H1 (cell line): Measurements from ENCODE around the gene TEAD1. TPM values are rescaled to one million over a fixed set of nuclear protein-coding genes. Genes with fewer than 3 reads are reported as not detected.

Experiments
- CTCF ChIA-PET: fragments of 300-600 bp; sonication (Branson Sonifier 250); formaldehyde crosslinking; loops from one replicate; lab custom pipeline; 2021; ENCODE audit not compliant: partially characterized antibody; lab: Charles Lee
- POLR2A ChIA-PET: fragments of 300-600 bp; sonication (Branson Sonifier 250); formaldehyde crosslinking; loops from one replicate; lab custom pipeline; 2021; ENCODE audit warnings: inconsistent platforms; ENCODE audit not compliant: partially characterized antibody; lab: Charles Lee
- DNase-seq, 2 experiments: peaks; one replicate each; pipeline versions ENCODE4 v3.0.0 to v3.0.0-alpha.2; 2010 to 2022; ENCODE audit warnings: low spot score in 2 of 2, low read depth in 1 of 2, mixed read lengths in 1 of 2
- FAIRE-seq: peaks from 2 replicates; lab custom pipeline; 2011; peaks lifted over from hg19 to GRCh38; lab: Jason Lieb, UNC
- H2AFZ ChIP-seq: 2 replicates; pipeline ENCODE4 v1.8.1; 2012; ENCODE audit warnings: low read length, inconsistent platforms
- H2AK5ac ChIP-seq: 2 replicates; pipeline ENCODE4 v1.6.1; 2013; ENCODE audit warnings: low read depth, low read length
- H2BK120ac ChIP-seq: replicated peaks from 2 replicates; pipeline ENCODE3; 2013; ENCODE audit warnings: low read depth, low read length, inconsistent platforms
- H2BK12ac ChIP-seq: 2 replicates; pipeline ENCODE4 v1.6.1; 2013; ENCODE audit warnings: low read depth, low read length
- H2BK15ac ChIP-seq: 2 replicates; pipeline ENCODE4 v1.6.1; 2013; ENCODE audit warnings: low read length
- H2BK20ac ChIP-seq: 2 replicates; pipeline ENCODE4 v1.6.1; 2013; ENCODE audit warnings: low read length
- H2BK5ac ChIP-seq: 2 replicates; pipeline ENCODE4 v1.6.1; 2013; ENCODE audit warnings: low read depth, low read length
- H3K14ac ChIP-seq: 2 replicates; pipeline ENCODE4 v1.6.1; 2013; ENCODE audit warnings: inconsistent platforms; ENCODE audit not compliant: insufficient read length
- H3K18ac ChIP-seq: 2 replicates; pipeline ENCODE4 v1.6.1; 2013; ENCODE audit warnings: low read length; ENCODE audit errors: extremely low read depth
- H3K23ac ChIP-seq: 2 replicates; pipeline ENCODE4 v1.6.1; 2013; ENCODE audit warnings: inconsistent platforms; ENCODE audit not compliant: insufficient read length
- H3K23me2 ChIP-seq: 2 replicates; pipeline ENCODE4 v1.6.1; 2013; ENCODE audit warnings: low read depth, low read length
- H3K27ac ChIP-seq: 2 replicates; pipeline ENCODE4 v1.6.1; 2011; ENCODE audit warnings: low read depth, low read length, inconsistent platforms
- H3K27me3 ChIP-seq, 4 experiments: replicated peaks in 1 of 4; 1 replicate in 1 of 4; 2 replicates in 3 of 4; pipeline versions ENCODE4 v1.6.1 to v1.8.1; 2011 to 2013; ENCODE audit warnings: low read length in 3 of 4, mild to moderate bottlenecking in 3 of 4, inconsistent platforms in 2 of 4, mixed read lengths in 2 of 4, moderate library complexity in 1 of 4; ENCODE audit not compliant: control insufficient read depth in 3 of 4, insufficient read depth in 3 of 4; ENCODE audit errors: extremely low read depth in 1 of 4
- H3K36me3 ChIP-seq, 4 experiments: 2 replicates each; pipeline versions ENCODE4 v1.6.1 to v1.8.1; 2011 to 2013; ENCODE audit warnings: mild to moderate bottlenecking in 4 of 4, low read length in 3 of 4, moderate library complexity in 2 of 4, control low read depth in 1 of 4, inconsistent platforms in 1 of 4; ENCODE audit not compliant: insufficient read depth in 4 of 4, control insufficient read depth in 2 of 4
- H3K4ac ChIP-seq: replicated peaks from 2 replicates; pipeline ENCODE3; 2013; ENCODE audit warnings: low read length, low read depth, mixed read lengths, inconsistent platforms; ENCODE audit not compliant: insufficient read length
- H3K4me1 ChIP-seq, 4 experiments: replicated peaks in 1 of 4; 1 replicate in 1 of 4; 2 replicates in 3 of 4; pipeline versions ENCODE4 v1.6.1 to v1.8.1; 2011 to 2013; ENCODE audit warnings: low read length in 3 of 4, inconsistent platforms in 2 of 4, mixed read lengths in 1 of 4; ENCODE audit not compliant: insufficient read depth in 4 of 4, control insufficient read depth in 3 of 4
- H3K4me2 ChIP-seq, 2 experiments: 2 replicates each; pipeline versions ENCODE4 v1.6.1 to v1.8.1; 2011 to 2013; ENCODE audit warnings: low read depth in 2 of 2, low read length in 2 of 2, control low read depth in 1 of 2, inconsistent platforms in 1 of 2, mild to moderate bottlenecking in 1 of 2; ENCODE audit not compliant: insufficient read depth in 1 of 2
- H3K4me3 ChIP-seq, 4 experiments: fragments of 200-600, 300-600 bp in 1 of 4; sonication (generic), shearing (Covaris generic), sonication (Bioruptor Twin) in 1 of 4; 2 replicates each; pipeline versions ENCODE4 v1.5.1 to v1.8.1; 2011 to 2016; ENCODE audit warnings: low read length in 4 of 4, low read depth in 3 of 4, control low read depth in 2 of 4, inconsistent platforms in 2 of 4, mild to moderate bottlenecking in 2 of 4, mixed read lengths in 1 of 4, moderate library complexity in 1 of 4; ENCODE audit not compliant: insufficient read depth in 2 of 4; ENCODE audit errors: extremely low read depth in 1 of 4
- H3K56ac ChIP-seq: replicated peaks from 2 replicates; pipeline ENCODE3; 2013; ENCODE audit warnings: low read depth, mild to moderate bottlenecking, mixed read lengths, low read length, inconsistent platforms; ENCODE audit not compliant: insufficient read length
- H3K79me1 ChIP-seq: 2 replicates; pipeline ENCODE4 v1.6.1; 2013; ENCODE audit warnings: low read depth, low read length, control low read depth
- H3K79me2 ChIP-seq, 2 experiments: 2 replicates each; pipeline versions ENCODE4 v1.6.1 to v1.8.1; 2012 to 2013; ENCODE audit warnings: low read length in 2 of 2, mild to moderate bottlenecking in 2 of 2, inconsistent platforms in 1 of 2; ENCODE audit not compliant: insufficient read depth in 2 of 2, control insufficient read depth in 1 of 2
- H3K9ac ChIP-seq, 4 experiments: replicated peaks in 1 of 4; 1 replicate in 1 of 4; 2 replicates in 3 of 4; pipeline versions ENCODE4 v1.6.1 to v1.8.1; 2011 to 2013; ENCODE audit warnings: low read depth in 3 of 4, low read length in 3 of 4, control low read depth in 2 of 4, mild to moderate bottlenecking in 2 of 4, moderate library complexity in 2 of 4, inconsistent platforms in 1 of 4; ENCODE audit errors: extremely low read depth in 1 of 4
- H3K9me3 ChIP-seq, 2 experiments: 2 replicates each; pipeline versions ENCODE4 v1.6.1 to v1.8.1; 2012 to 2013; ENCODE audit warnings: mild to moderate bottlenecking in 2 of 2, moderate library complexity in 2 of 2, control low read depth in 1 of 2, inconsistent platforms in 1 of 2, low read depth in 1 of 2, low read length in 1 of 2, mixed read lengths in 1 of 2; ENCODE audit not compliant: insufficient read depth in 2 of 2
- H4K20me1 ChIP-seq, 2 experiments: replicated peaks in 1 of 2; 2 replicates each; pipeline versions ENCODE3 to v1.8.1; 2011 to 2013; ENCODE audit warnings: inconsistent platforms in 2 of 2, low read length in 2 of 2, mild to moderate bottlenecking in 1 of 2; ENCODE audit not compliant: insufficient read depth in 2 of 2, control insufficient read depth in 1 of 2
- H4K5ac ChIP-seq: 2 replicates; pipeline ENCODE4 v1.6.1; 2013; ENCODE audit warnings: low read length, low read depth, mixed read lengths, inconsistent platforms; ENCODE audit not compliant: insufficient read length
- H4K8ac ChIP-seq: 2 replicates; pipeline ENCODE4 v1.8.0; 2013; ENCODE audit warnings: mild to moderate bottlenecking, moderate library complexity, low read length, inconsistent platforms; ENCODE audit not compliant: insufficient read depth; ENCODE audit errors: extremely low read depth
- H4K91ac ChIP-seq: replicated peaks from 2 replicates; pipeline ENCODE3; 2013; ENCODE audit warnings: low read length, mixed read lengths, inconsistent platforms; ENCODE audit not compliant: insufficient read length
- CHD2 ChIP-seq: IDR thresholded peaks from 2 replicates; pipeline ENCODE4 v1.6.1; 2012; ENCODE audit warnings: low read length, improper control_type of control experiment
- MAFK ChIP-seq: IDR thresholded peaks from 2 replicates; pipeline ENCODE4 v1.6.1; 2012; ENCODE audit warnings: low read depth, mild to moderate bottlenecking, improper control_type of control experiment, low read length
- TAF1 ChIP-seq: IDR thresholded peaks from 2 replicates; pipeline ENCODE4 v1.6.1; 2011; ENCODE audit warnings: mild to moderate bottlenecking, low read depth, low read length
- WGBS, 2 experiments: shearing (Covaris generic) in 1 of 2; methylation state at CpG; one replicate each; pipeline versions ENCODE4 v1.1.6 to v1.1.7; 2013 to 2015; ENCODE audit warnings: low lambda C conversion rate in 2 of 2, mixed read lengths in 2 of 2, inconsistent platforms in 1 of 2, low coverage in 1 of 2, missing lambda C conversion rate in 1 of 2; ENCODE audit not compliant: insufficient replicate concordance in 2 of 2, insufficient coverage in 1 of 2, insufficient read length in 1 of 2; ENCODE audit errors: extremely low coverage in 1 of 2, missing lambda C conversion rate in 1 of 2; 5-methylcytosine and 5-hydroxymethylcytosine counted together
- polyA plus RNA-seq, 7 experiments: library from polyadenylated mRNA; depleted of rRNA in 3 of 7; stranded (reverse) in 5 of 7; unstranded in 2 of 7; fragments of >200 nt in 5 of 7; fragments of 200-250 nt in 2 of 7; gene quantifications; 1 replicate in 5 of 7; 2 replicates in 1 of 7; 4 replicates in 1 of 7; pipeline versions ENCODE4 v1.2.1 to v1.2.3, GENCODE V29; 2011 to 2013; ENCODE audit warnings: missing spikeins in 2 of 7, mixed read lengths in 2 of 7
- total RNA-seq: library from RNA; stranded (reverse); fragmentation: NEBNext Ultra II Directional; extraction: Animal tissue kit (Norgen Biotek cat#: 25700); gene quantifications from 2 replicates; pipeline ENCODE4 v1.2.1, GENCODE V29; 2021

Gene TEAD1
- total and polyA plus RNA-seq, 2 of the 8 experiments (the other 6 are each of a cell fraction or from before 2014, with no cell fraction given), result 15.6 to 67.4 TPM

- H3K79me1 ChIP-seq, result no peaks in the 10 kb centered on the region
- H2BK5ac ChIP-seq, result no peak overlapping the region
- no peak for DNase-seq
- no peaks in the 10 kb centered on the region for H3K27me3 ChIP-seq
- H3K56ac ChIP-seq, result no peak overlapping the region
- no peak overlapping the region for H3K4ac ChIP-seq
- H4K20me1 ChIP-seq, result no peaks in the 10 kb centered on the region
- WGBS, 2 experiments, result 89% methylated on average over 4 of the region's 4 CpGs; no CpG with 5 or more reads in 1 of the 2 experiments
- no peak overlapping the region for H2BK12ac ChIP-seq
- H3K9ac ChIP-seq, result no peak overlapping the region
- H3K14ac ChIP-seq, result no peak overlapping the region
- no peak overlapping the region for H2AFZ ChIP-seq
- H3K4me3 ChIP-seq, result no peak overlapping the region
- peaks cover 0 to 5% of the 10 kb centered on the region in 2 experiments; a peak in 2 of 4 replicates for H3K9me3 ChIP-seq
- H2BK20ac ChIP-seq, result no peak overlapping the region
- ChIA-PET CTCF (no interaction called here), POLR2A (no interaction called here)
- no peak overlapping the region for H3K18ac ChIP-seq
- H3K27ac ChIP-seq, result no peak overlapping the region
- H3K36me3 ChIP-seq, result no peaks in the 10 kb centered on the region
- H2BK15ac ChIP-seq, result no peak overlapping the region
- no peak overlapping the region for H2BK120ac ChIP-seq
- no peak overlapping the region for H3K4me2 ChIP-seq
- H3K23ac ChIP-seq, result no peak overlapping the region
- H4K91ac ChIP-seq, result no peak overlapping the region
- no peaks in the 10 kb centered on the region for H3K23me2 ChIP-seq
- no peak overlapping the region for H2AK5ac ChIP-seq
- H4K5ac ChIP-seq, result no peak overlapping the region
- FAIRE-seq, result no peak
- no peaks in the 10 kb centered on the region for H3K4me1 ChIP-seq
- no peak overlapping the region for H4K8ac ChIP-seq
- no peaks in the 10 kb centered on the region for H3K79me2 ChIP-seq
- TF ChIP-seq CHD2 (no peak), MAFK (no peak), TAF1 (no peak)
These were observed 49.6 kb upstream of the TEAD1 start for GRCh38 chr11:12624595-12624994.
